Activated CD4-positive, alpha-beta T cell treated with anti-CD3 and anti-CD28 coated beads, Interleukin-2, Interleukin-4, amounts not matched to agents 100 ng/mL and 50 ng/mL, durations not matched to agents 16 hours and 8 hours (primary cell): Measurements from ENCODE around the gene GALC.
A peak's percentile ranks its signal among the peaks of the same experiment; 100 is the strongest.

ENCODE experiments used
- DNase-seq: peaks from one replicate; pipeline ENCODE4 v3.0.0-alpha.2; 2020; ENCODE audit warnings: low spot score

The GALC gene

GRCh38 chr14:88005978-88006851, 13.2 kb upstream of the GALC start:
- peak; percentile 89 for DNase-seq

GRCh38 chr14:88005050-88005481, 12.1 kb upstream of the GALC start, which contains the start of gene GPR65:
Gene GPR65 (plus strand): TSS chr14:88005135. CDS start chr14:88010848, 5,713 bp downstream.
- peak; percentile 83 for DNase-seq

- no peak for DNase-seq
These were observed 11.6 kb upstream of the GALC start for GRCh38 chr14:88004506-88005036.

GRCh38 chr14:88003425-88003824, 10.4 kb upstream of the GALC start:
- no peak for DNase-seq

GRCh38 chr14:88002421-88003075, 9.6 kb upstream of the GALC start:
- no peak for DNase-seq

- DNase-seq, result no peak
These were observed 6.3 kb upstream of the GALC start for GRCh38 chr14:87999277-87999676.

GRCh38 chr14:87998482-87998881, 5.5 kb upstream of the GALC start:
- DNase-seq, result no peak

GRCh38 chr14:87996291-87996592, 3.3 kb upstream of the GALC start:
- DNase-seq, result no peak

GRCh38 chr14:87995500-87996290, 2.7 kb upstream of the GALC start:
- no peak for DNase-seq

GRCh38 chr14:87994974-87995373, 2.0 kb upstream of the GALC start:
- DNase-seq, result peak; percentile 81

- no peak for DNase-seq
These were observed 650 bp downstream of the GALC start for GRCh38 chr14:87992346-87992717.

GRCh38 chr14:87990682-87991081, 2.3 kb downstream of the GALC start:
- no peak for DNase-seq

GRCh38 chr14:87989956-87990299, 3.1 kb downstream of the GALC start:
- no peak for DNase-seq

- DNase-seq, result no peak
These were observed 3.6 kb downstream of the GALC start for GRCh38 chr14:87989221-87989955.

- no peak for DNase-seq
These were observed 13.3 kb downstream of the GALC start for GRCh38 chr14:87979689-87980088.

- DNase-seq, result no peak
These were observed 17.3 kb downstream of the GALC start for GRCh38 chr14:87975636-87976035.

GRCh38 chr14:87971010-87971409, 22.0 kb downstream of the GALC start:
- DNase-seq, result no peak

GRCh38 chr14:87967496-87967895, 25.5 kb downstream of the GALC start:
- DNase-seq, result no peak

GRCh38 chr14:87966816-87967215, 26.2 kb downstream of the GALC start:
- DNase-seq, result no peak

- DNase-seq, result no peak
These were observed 31.7 kb downstream of the GALC start for GRCh38 chr14:87961246-87961645.

- DNase-seq, result no peak
These were observed 32.8 kb downstream of the GALC start for GRCh38 chr14:87960013-87960787.
